ENCODE data around the gene ST3GAL3. TPM values are rescaled to one million over a fixed set of nuclear protein-coding genes. Genes with fewer than 3 reads are reported as not detected.
A peak's percentile ranks its signal among the peaks of the same experiment; 100 is the strongest.

Gene ST3GAL3
- total and polyA plus RNA-seq, 2 donors (not counting 1 experiment from before 2014, with no cell fraction given) = 13.7 to 16.3 TPM

- H3K27ac ChIP-seq (ENCODE audit: insufficient read depth, low read length) = peak overlapping the region; percentile 5
- peaks cover 51% of the 10 kb centered on the region for H3K36me3 ChIP-seq (ENCODE audit: control insufficient read depth, insufficient read depth, low read length)
- peak overlapping the region; percentile 2 for H3K4me2 ChIP-seq (ENCODE audit: extremely low read depth, insufficient read depth, low read length)
Observed at GRCh38 chr1:43688109-43688387, 19.3 kb upstream of the ST3GAL3 start.

GRCh38 chr1:43688594-43689000, 18.7 kb upstream of the ST3GAL3 start:
- peak overlapping the region; percentile 45 for H3K27ac ChIP-seq (ENCODE audit: insufficient read depth, low read length)
- no peak for TF ChIP-seq EZH2 (IDR thresholded peaks at IDR 0.05; ENCODE audit: low read length, missing control alignments)
- no peak for TF ChIP-seq CTCF (conservative IDR thresholded peaks at IDR 0.05 in 1 of 2, IDR thresholded peaks at IDR 0.05 in 1 of 2; ENCODE audit: low read depth in 1 of 2, low read length in 2 of 2)
- peaks cover 29% of the 10 kb centered on the region for H3K4me1 ChIP-seq (ENCODE audit: control insufficient read depth, extremely low read depth, insufficient read depth, low read length)
- no peak overlapping the region for H3K4me2 ChIP-seq (ENCODE audit: extremely low read depth, insufficient read depth, low read length)
- no peaks in the 10 kb centered on the region for H3K79me2 ChIP-seq (ENCODE audit: control insufficient read depth, insufficient read depth, low read length)
- DNase-seq (ENCODE audit: low read depth in 2 of 2) = peak; percentile 70 to 81
- no peak overlapping the region for H3K9ac ChIP-seq (ENCODE audit: insufficient read depth, low read length)
- H4K20me1 ChIP-seq (ENCODE audit: control insufficient read depth, extremely low read depth, insufficient read depth, low read length) = no peaks in the 10 kb centered on the region
- H2AFZ ChIP-seq (ENCODE audit: low read length) = no peak overlapping the region
- no peaks in the 10 kb centered on the region for H3K27me3 ChIP-seq (ENCODE audit: control insufficient read depth, insufficient read depth, low read length)
- H3K4me3 ChIP-seq (replicated peaks in 1 of 4; ENCODE audit: control extremely low read depth in 1 of 4, insufficient read depth in 1 of 4, low read depth in 3 of 4, low read length in 4 of 4) = no peak overlapping the region
- H3K36me3 ChIP-seq (ENCODE audit: control insufficient read depth, insufficient read depth, low read length) = peaks cover 54% of the 10 kb centered on the region
- no peaks in the 10 kb centered on the region for H3K9me3 ChIP-seq (ENCODE audit: control insufficient read depth, insufficient read depth, low read depth, low read length)

More at GRCh38 chr1:43688109-43688387, 19.3 kb upstream of the ST3GAL3 start:
- Histone ChIP-seq H2AFZ (ENCODE audit: low read length) (no peak overlapping the region), H3K9ac (ENCODE audit: insufficient read depth, low read length) (no peak overlapping the region), H4K20me1 (ENCODE audit: control insufficient read depth, extremely low read depth, insufficient read depth, low read length) (no peaks in the 10 kb centered on the region), H3K27me3 (ENCODE audit: control insufficient read depth, insufficient read depth, low read length) (no peaks in the 10 kb centered on the region), H3K4me3 (replicated peaks in 1 of 4; ENCODE audit: control extremely low read depth in 1 of 4, insufficient read depth in 1 of 4, low read depth in 3 of 4, low read length in 4 of 4) (no peak overlapping the region), H3K4me1 (ENCODE audit: control insufficient read depth, extremely low read depth, insufficient read depth, low read length) (peaks cover 29% of the 10 kb centered on the region), H3K79me2 (ENCODE audit: control insufficient read depth, insufficient read depth, low read length) (no peaks in the 10 kb centered on the region), H3K9me3 (ENCODE audit: control insufficient read depth, insufficient read depth, low read depth, low read length) (no peaks in the 10 kb centered on the region)
- no peak for DNase-seq (ENCODE audit: low read depth in 2 of 2)
- TF ChIP-seq CTCF (conservative IDR thresholded peaks at IDR 0.05 in 1 of 2, IDR thresholded peaks at IDR 0.05 in 1 of 2; ENCODE audit: low read depth in 1 of 2, low read length in 2 of 2) (no peak), EZH2 (IDR thresholded peaks at IDR 0.05; ENCODE audit: low read length, missing control alignments) (no peak)

- Histone ChIP-seq H3K4me2 (ENCODE audit: extremely low read depth, insufficient read depth, low read length) (no peak overlapping the region), H3K79me2 (ENCODE audit: control insufficient read depth, insufficient read depth, low read length) (no peaks in the 10 kb centered on the region), H3K4me3 (replicated peaks in 1 of 4; ENCODE audit: control extremely low read depth in 1 of 4, insufficient read depth in 1 of 4, low read depth in 3 of 4, low read length in 4 of 4) (no peak overlapping the region), H3K36me3 (ENCODE audit: control insufficient read depth, insufficient read depth, low read length) (peaks cover 57% of the 10 kb centered on the region), H3K4me1 (ENCODE audit: control insufficient read depth, extremely low read depth, insufficient read depth, low read length) (peaks cover 29% of the 10 kb centered on the region), H3K27ac (ENCODE audit: insufficient read depth, low read length) (peak overlapping the region; percentile 45), H3K27me3 (ENCODE audit: control insufficient read depth, insufficient read depth, low read length) (no peaks in the 10 kb centered on the region), H2AFZ (ENCODE audit: low read length) (no peak overlapping the region), H3K9me3 (ENCODE audit: control insufficient read depth, insufficient read depth, low read depth, low read length) (no peaks in the 10 kb centered on the region), H3K9ac (ENCODE audit: insufficient read depth, low read length) (no peak overlapping the region), H4K20me1 (ENCODE audit: control insufficient read depth, extremely low read depth, insufficient read depth, low read length) (no peaks in the 10 kb centered on the region)
- DNase-seq (ENCODE audit: low read depth in 2 of 2) = no peak
- TF ChIP-seq CTCF (conservative IDR thresholded peaks at IDR 0.05 in 1 of 2, IDR thresholded peaks at IDR 0.05 in 1 of 2; ENCODE audit: low read depth in 1 of 2, low read length in 2 of 2) = no peak
- TF ChIP-seq EZH2 (IDR thresholded peaks at IDR 0.05; ENCODE audit: low read length, missing control alignments) = no peak
Observed at GRCh38 chr1:43689289-43689688, 18.0 kb upstream of the ST3GAL3 start.
